Thoracic aorta (tissue), 2 donors: Measurements from ENCODE around the gene FTO. TPM values are rescaled to one million over a fixed set of nuclear protein-coding genes. Genes with fewer than 3 reads are reported as not detected.

Experiments
- ATAC-seq: fragments of 150-250 bp; one replicate; pipeline ENCODE4 v1.8.0; 2017; ENCODE audit warnings: low read depth; ENCODE audit not compliant: insufficient number of reproducible peaks, low FRiP score
- DNase-seq: peaks from one replicate; pipeline ENCODE4 v3.0.0-alpha.2; 2020; ENCODE audit warnings: low spot score
- H3K27ac ChIP-seq, 2 donors: fragments of 200-600 bp; sonication (generic); 1 replicate in 1 of 2; 2 replicates in 1 of 2; pipeline ENCODE4 v1.5.1; 2016; ENCODE audit warnings: mild to moderate bottlenecking in 2 of 2, moderate library complexity in 2 of 2
- H3K27me3 ChIP-seq: fragments of 200-600 bp; sonication (generic); replicated peaks from 2 replicates; pipeline ENCODE4 v1.6.0; 2016; ENCODE audit warnings: mild to moderate bottlenecking; ENCODE audit not compliant: insufficient read depth
- H3K36me3 ChIP-seq: fragments of 200-600 bp; sonication (generic); one replicate; pipeline ENCODE4 v1.5.1; 2016
- H3K4me1 ChIP-seq, 2 donors: fragments of 200-600 bp; sonication (generic); 1 replicate in 1 of 2; 2 replicates in 1 of 2; pipeline versions ENCODE4 v1.5.1 to v1.6.0; 2016; ENCODE audit warnings: low read depth in 2 of 2, mild to moderate bottlenecking in 1 of 2; ENCODE audit not compliant: control insufficient read depth in 1 of 2
- H3K4me3 ChIP-seq: fragments of 200-600 bp; sonication (generic); 2 replicates; pipeline ENCODE4 v1.5.1; 2016; ENCODE audit warnings: mild to moderate bottlenecking
- H3K9me3 ChIP-seq: fragments of 200-600 bp; sonication (generic); 2 replicates; pipeline ENCODE4 v1.5.1; 2016
- CTCF ChIP-seq: fragments of 200-600 bp; sonication (generic); IDR thresholded peaks from one replicate; pipeline ENCODE4 v1.5.1; 2019; ENCODE audit warnings: antibody characterized with exemption
- total RNA-seq, 2 donors: library from RNA; depleted of rRNA; stranded (reverse); fragments of >200 nt; gene quantifications; one replicate each; pipeline versions ENCODE4 v1.1.0 to v1.2.3, GENCODE V29; 2016

Gene FTO
- total RNA-seq, 2 donors from 2014 or later, result 99.6 to 103 TPM

DNA sequence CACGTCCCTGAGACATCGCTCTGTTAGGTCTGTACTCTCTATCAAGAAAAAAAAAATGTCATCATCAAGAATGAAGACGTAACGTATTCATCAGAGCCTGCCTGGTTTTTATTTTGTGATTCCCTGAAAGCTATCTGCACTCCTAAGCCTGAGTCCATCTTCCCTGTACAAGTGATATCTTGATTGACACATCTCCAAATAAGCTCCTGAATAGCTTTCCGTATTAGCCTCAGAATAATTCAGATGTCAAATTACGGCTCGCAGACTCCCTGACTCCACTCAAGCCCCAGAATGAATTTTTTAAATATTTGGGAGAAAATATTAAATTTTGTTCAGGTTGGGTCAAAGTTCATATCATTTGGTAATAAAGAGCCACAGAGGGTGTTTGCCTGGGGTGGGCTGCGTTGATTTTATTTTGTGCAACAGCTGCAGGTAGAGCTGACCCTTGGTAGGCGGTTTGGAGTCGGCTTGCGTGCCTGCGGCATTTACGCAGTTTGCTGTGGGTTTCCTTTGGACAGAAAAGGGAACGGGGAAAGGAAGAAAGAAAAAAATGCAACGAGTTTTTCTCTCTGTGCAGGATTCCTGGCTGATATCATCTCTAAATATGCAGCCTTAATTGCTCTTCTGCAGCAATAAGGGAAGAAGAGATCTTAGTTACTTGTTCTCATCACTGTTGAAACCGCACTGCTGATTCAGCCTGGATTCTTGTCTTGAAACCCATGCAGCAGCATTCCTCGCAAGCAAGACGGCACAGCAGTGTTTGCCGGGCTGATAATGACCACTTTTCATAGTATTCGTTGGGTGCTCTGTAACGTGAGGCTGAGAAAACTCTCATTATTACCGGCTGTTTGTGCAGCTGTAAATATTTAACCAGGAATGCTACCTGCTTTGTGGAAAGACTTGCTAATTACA, 467.9 kb downstream of the FTO start:
- Histone ChIP-seq H3K9me3 (no peaks in the 10 kb centered on the region), H3K27ac (no peak overlapping the region), H3K4me1 (no peaks in the 10 kb centered on the region), H3K4me3 (no peak overlapping the region), H3K27me3 (no peaks in the 10 kb centered on the region), H3K36me3 (no peaks in the 10 kb centered on the region)
- TF ChIP-seq CTCF, result no peak
- ATAC-seq (no peak), DNase-seq (no peak)

GRCh38 chr16:54173490-54173889, 469.5 kb downstream of the FTO start:
- H3K9me3 ChIP-seq, result no peaks in the 10 kb centered on the region

GRCh38 chr16:54174201-54174600, 470.2 kb downstream of the FTO start:
- no peaks in the 10 kb centered on the region for H3K27me3 ChIP-seq
- no peaks in the 10 kb centered on the region for H3K4me1 ChIP-seq
- DNase-seq, result no peak
- no peak overlapping the region for H3K4me3 ChIP-seq
- no peaks in the 10 kb centered on the region for H3K36me3 ChIP-seq
- H3K27ac ChIP-seq, result no peak overlapping the region
- no peak for ATAC-seq
- TF ChIP-seq CTCF, result no peak
- no peaks in the 10 kb centered on the region for H3K9me3 ChIP-seq

More at GRCh38 chr16:54173490-54173889, 469.5 kb downstream of the FTO start:
- no peaks in the 10 kb centered on the region for H3K36me3 ChIP-seq
- ATAC-seq, result no peak
- no peak overlapping the region for H3K27ac ChIP-seq
- no peaks in the 10 kb centered on the region for H3K27me3 ChIP-seq
- no peak for DNase-seq
- H3K4me1 ChIP-seq, result no peaks in the 10 kb centered on the region
- no peak for TF ChIP-seq CTCF
- no peak overlapping the region for H3K4me3 ChIP-seq

- no peak overlapping the region for H3K4me3 ChIP-seq
- no peaks in the 10 kb centered on the region for H3K36me3 ChIP-seq
- H3K27ac ChIP-seq, result no peak overlapping the region
- DNase-seq (no peak), ATAC-seq (no peak)
- no peaks in the 10 kb centered on the region for H3K9me3 ChIP-seq
- TF ChIP-seq CTCF, result no peak
- no peaks in the 10 kb centered on the region for H3K27me3 ChIP-seq
- no peaks in the 10 kb centered on the region for H3K4me1 ChIP-seq
These were observed 470.8 kb downstream of the FTO start for GRCh38 chr16:54174750-54175149.

- ATAC-seq (no peak), DNase-seq (no peak)
- Histone ChIP-seq H3K36me3 (no peaks in the 10 kb centered on the region), H3K27me3 (no peaks in the 10 kb centered on the region), H3K9me3 (no peaks in the 10 kb centered on the region), H3K27ac (no peak overlapping the region), H3K4me1 (no peaks in the 10 kb centered on the region), H3K4me3 (no peak overlapping the region)
- TF ChIP-seq CTCF, result no peak
These were observed 471.2 kb downstream of the FTO start for GRCh38 chr16:54175169-54175551.
